Epidermal melanocyte (primary cell): ENCODE measurements around the gene FCN3.

Experiments
- DNase-seq: peaks from one replicate; pipeline ENCODE4 v3.0.0; 2011; ENCODE audit warnings: low spot score; ENCODE audit not compliant: insufficient read length

The FCN3 gene

DNA sequence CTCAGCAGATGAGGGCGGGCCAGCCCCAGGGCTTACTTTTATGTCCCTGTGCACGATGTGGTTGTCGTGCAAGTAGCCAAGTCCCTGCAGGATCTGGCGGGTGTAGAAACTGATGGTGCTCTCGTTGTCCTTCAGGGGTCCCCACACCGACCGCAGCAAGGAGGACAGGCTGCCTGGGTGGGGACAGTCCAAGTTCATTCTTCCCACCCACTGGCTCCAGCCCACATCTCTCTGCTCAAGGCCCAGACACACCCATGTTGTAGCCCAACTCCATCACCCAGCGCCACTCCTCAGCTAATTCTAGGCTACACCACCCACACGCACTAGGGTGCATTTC, 14.8 kb downstream of the FCN3 start:
- DNase-seq, result no peak

DNA sequence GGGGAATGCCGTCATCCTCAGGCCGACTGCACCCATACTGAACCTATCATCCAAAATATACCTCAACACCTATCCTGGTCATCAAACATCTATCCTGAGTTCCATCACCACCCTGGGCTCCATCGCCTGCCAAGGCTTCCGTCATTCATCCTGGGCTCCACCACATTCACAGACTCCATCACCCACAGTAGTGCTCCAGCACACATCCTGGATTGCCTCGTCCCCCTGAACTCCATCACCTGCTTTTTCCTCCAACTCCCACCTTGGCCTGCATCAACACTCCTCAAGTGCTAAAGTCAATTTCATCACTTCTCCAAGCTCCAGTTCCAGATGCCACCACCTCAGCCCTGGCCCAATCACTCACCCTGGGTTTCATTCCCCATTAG, 15.7 kb downstream of the FCN3 start:
- no peak for DNase-seq

DNA sequence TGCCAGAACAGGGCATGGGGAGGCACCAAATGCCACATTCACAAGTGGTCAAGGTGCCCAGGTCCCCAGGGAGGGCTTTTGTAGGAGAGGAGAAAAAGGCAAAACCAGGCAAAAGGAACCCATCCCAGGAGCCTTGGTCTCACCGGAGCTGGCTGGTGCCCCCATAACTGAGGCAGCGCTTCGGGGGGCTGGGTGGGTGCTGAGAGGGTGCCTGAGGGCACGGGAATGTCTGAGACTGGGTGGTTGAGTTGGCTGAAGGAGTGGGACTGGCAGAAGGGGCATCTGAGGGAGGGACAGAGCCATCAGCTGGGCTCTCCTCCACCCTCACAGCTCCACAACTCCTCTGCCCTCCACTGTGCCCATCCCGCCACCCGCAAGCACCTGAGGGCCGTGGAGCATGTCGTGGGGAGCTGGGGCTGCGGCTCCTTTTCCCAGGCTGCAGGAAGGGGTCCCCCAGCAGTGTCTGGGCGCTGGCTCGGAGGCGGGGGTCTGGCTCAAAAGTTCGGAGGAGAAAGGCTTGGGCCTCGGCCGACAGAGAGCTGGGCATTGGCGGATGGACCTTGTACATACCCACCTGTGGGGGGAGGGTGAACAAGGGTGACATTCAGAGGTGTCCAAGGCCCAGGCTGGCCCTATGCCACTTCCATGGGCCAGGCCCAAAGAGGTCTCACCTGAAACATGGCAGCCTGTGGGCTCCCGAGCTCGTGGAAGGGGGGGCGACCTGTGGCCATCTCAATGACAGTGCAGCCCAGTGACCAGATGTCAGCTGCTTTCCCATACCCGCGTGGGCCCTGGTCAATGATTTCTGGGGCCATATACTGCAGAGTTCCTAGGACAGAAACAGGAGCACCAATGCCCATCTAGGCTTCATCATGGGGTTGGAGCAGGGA, 16.3 kb downstream of the FCN3 start:
- DNase-seq, result no peak

DNA sequence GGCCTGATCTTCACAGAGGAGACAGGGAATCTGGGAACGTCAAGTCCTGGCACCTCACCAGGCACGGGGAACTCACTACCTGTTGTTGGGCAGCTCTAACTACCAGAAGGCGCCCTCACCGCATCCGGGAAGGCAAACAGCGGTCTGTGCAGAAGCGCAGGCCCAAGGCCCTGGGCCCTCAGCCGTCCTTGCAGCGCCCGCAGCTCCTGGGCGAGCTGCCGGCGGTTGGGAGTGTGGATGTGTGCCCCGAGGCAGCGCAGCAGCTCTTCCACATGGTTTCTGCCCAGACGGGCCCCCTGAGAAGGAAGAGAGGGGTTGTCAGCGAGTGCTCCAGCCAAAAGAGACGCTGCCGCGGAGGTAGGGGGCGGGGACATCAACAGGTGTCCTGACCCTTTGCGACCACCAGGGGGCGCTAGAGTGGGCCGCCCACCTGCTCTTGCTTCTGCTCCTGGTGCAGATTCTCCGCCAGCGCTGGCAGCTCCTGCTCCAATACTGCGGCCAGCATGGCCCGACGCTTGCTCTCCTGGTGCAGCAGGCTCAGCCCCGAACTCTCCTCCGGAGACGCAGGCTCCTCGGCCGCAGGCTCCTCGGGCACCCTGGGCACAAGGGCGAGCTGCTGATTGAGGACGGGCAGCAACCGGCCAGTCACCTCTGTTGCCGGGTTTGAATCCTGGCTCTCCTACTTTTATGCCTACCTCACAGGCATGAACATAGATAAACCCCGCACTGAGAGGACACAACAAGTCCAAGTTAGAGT, 17.2 kb downstream of the FCN3 start:
- peak; percentile 86 for DNase-seq

DNA sequence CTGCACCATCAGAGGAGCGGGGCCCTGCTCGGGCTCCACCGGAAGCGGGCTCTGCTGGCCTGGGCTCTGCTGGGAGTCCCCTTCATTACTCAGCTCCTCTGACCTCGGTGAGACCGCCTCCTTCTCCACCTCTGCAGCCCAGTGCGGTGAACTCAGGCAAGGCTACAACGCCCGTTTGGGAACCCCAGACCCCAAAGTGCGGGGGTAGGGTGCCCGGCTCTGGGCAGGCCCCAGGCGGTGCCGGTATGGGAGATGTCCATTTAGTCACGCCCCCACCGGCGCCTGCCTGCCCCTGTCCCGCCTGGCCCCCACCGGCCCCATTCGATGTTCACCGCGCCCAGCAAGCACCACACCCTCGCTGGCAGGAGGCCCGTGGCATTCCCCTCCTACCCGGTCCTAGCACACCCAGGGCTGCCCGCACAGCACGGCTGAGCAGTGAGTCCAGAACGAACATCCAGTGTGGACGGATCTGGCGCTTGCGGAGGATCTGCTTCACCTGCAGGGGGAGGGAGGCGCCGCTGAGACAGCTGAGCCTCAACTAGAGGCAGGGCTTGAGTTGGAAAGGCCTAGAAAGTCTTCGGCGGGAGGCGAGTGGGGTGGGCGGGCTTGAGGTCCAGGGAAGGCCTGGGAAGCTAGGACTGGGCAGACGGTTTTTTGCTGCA, 17.9 kb downstream of the FCN3 start:
- no peak for DNase-seq

DNA sequence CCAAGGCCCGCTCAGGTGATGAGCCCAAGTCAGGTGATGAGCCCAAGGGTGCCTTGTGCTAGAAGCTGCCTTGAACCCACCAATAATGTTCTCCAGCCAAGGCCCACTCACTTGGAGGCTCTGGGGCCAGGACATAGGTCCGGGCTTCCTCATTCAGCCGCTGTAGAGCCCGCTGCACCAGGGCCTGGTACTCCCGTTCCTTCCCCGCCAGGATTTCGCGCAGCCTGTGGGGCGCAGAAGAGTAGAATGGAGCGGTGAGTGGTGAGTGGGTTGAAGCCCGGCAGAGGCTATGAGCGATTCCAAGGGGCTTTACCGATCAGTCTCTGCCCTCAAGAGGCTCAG, 18.4 kb downstream of the FCN3 start:
- no peak for DNase-seq

DNA sequence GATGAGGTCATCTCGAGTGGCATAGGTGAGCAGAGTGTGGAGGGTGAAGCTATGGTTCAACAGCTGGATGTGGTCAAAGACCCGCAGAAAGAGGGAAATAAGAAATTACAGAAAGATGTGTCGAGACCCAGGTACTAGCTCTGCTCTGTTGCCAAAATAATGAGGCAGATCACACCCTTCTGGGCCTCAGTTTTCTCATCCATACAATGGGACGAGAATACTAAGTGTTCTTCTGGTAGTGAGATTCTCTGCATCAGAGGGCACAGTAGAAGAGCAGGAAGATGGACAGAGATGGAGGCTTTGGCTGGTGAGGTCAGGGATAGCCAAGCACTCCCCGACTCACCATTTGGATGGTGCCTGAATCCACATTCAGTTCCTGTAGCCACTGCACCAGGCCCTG, 18.9 kb downstream of the FCN3 start:
- no peak for DNase-seq

DNA sequence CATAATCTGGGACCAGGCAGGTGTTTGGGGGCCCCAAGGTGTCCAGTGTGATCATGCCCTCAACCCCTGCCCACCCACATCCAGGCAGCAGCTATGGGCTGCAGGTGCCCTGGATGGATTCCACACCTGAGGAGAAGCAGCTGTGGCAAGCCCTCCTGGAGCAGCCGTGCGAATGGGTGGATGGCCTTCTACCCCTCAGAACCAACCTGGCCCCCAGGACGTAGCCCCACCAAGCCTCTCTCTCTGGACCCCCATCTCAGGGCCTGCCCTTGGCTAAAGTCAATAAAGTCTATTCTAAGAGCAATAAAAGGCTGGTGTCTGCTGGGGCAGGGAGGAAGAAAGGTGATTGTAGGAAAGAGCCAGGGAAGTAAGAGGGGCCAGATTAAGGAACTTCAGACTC, 21.0 kb downstream of the FCN3 start:
- DNase-seq, result no peak

DNA sequence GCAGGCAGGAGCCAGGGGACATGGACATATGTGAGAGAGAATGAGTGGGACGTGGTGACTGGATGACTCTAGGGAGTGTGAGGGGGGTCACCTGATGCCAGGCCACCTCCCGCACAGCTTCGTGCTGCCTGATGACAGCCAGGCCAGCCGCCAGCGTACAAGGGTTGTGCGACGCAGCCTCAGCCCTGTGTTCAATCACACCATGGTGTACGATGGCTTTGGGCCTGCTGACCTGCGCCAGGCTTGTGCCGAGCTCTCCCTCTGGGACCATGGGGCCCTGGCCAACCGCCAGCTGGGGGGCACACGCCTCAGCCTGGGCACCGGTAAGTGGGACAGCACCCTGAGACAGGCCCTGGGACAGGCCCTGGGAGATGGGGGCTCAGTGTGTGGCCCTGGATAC, 21.5 kb downstream of the FCN3 start:
- DNase-seq, result no peak

DNA sequence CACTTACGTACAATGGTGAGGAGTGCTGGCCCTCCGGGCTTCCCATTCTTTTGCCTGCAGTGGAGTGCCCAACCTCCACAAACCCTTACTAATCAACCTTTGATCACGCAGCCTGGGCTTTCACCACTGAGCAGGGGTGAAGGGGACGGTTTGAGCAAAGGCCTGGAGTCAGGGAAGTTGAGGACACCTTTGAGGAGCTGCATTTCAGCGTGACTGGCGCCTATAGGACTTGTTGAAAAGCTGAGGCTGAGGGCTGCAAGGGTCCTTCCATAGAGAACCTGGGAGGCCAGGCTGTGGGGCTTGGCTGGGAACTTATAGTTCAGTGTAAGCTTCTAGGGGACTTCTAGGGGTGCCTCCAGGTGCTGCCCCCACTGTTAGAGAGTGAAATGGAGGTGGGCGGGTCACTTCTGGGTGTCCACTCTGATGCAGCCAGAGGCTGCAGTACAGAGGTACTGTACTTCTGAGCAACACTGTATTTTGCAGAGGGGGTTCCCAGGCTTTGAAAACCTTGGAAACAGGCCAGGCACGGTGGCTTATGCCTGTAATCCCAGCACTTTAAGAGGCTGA, 23.0 kb downstream of the FCN3 start:
- no peak for DNase-seq

DNA sequence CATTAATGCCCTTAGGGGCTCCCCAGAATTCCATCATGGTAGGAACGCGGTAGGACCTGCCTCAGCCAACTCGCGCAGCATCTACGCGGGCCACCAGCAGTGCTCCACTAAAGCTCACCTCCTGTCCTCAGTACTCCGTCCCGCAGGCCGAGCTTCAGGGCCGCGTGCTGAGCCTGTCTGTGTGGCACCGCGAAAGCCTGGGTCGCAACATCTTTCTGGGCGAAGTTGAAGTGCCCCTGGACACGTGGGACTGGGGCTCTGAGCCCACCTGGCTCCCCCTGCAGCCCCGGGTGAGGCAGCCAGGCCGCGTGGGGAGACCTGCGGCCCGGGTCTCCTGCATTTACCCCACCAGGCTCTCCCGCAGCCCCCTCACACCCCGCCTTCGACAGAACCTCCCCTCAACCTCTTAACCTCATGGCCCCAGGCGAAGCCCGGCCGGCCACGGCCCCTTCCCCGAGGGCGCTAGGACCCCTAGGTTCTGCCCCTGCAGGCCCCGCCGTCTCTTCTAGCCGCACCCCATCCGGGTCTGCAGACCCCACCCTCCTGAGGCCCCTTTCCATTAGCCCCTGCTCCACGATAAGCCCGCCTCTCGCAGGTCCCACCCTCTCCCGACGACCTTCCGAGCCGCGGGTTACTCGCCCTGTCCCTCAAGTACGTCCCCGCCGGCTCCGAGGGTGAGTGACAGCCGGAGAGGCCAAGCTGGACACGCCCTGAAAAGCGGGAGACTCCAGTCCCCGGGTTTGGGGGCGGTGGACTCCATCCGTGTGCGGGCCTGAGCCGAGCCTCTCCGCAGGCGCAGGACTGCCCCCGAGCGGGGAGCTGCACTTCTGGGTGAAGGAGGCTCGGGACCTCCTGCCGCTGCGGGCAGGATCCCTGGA, 23.7 kb downstream of the FCN3 start:
- DNase-seq, result no peak

DNA sequence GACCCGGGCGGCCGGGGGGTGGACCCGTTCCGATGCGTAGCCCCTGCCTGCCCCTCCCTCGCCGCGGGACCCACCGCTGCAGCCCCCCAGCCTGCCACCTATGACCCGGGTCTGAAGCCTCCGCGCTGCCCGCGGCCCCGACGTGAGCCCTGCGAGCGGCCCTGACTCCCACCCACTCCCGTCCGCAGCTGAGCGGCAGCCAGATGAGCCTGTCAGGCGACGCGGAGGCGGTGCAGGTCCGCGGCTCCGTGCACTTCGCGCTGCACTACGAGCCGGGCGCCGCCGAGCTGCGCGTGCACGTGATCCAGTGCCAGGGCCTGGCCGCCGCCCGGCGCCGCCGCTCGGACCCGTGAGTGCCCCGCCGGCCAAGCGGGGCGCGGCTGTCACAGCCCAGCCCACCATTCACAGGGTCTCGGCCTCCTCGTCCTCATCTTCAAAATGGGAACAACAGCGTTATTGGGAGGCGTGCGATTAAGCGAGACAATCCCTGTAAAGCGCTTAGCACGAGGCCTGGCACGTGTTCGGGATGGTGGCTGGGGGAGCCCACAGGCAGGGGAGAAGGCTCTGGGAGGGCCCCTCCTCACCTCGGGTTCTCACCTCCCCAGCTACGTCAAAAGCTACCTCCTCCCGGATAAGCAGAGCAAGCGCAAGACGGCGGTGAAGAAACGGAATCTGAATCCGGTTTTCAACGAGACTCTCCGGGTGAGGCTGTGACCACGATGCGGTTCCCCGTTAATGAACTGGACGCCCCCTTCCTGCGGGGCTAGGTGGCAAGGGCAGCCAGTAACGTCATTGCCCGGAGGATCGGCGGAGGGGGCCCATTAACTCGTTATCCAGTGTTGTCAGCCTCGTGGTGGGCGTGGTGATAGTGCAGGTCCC, 24.6 kb downstream of the FCN3 start:
- peak; percentile 78 for DNase-seq

DNA sequence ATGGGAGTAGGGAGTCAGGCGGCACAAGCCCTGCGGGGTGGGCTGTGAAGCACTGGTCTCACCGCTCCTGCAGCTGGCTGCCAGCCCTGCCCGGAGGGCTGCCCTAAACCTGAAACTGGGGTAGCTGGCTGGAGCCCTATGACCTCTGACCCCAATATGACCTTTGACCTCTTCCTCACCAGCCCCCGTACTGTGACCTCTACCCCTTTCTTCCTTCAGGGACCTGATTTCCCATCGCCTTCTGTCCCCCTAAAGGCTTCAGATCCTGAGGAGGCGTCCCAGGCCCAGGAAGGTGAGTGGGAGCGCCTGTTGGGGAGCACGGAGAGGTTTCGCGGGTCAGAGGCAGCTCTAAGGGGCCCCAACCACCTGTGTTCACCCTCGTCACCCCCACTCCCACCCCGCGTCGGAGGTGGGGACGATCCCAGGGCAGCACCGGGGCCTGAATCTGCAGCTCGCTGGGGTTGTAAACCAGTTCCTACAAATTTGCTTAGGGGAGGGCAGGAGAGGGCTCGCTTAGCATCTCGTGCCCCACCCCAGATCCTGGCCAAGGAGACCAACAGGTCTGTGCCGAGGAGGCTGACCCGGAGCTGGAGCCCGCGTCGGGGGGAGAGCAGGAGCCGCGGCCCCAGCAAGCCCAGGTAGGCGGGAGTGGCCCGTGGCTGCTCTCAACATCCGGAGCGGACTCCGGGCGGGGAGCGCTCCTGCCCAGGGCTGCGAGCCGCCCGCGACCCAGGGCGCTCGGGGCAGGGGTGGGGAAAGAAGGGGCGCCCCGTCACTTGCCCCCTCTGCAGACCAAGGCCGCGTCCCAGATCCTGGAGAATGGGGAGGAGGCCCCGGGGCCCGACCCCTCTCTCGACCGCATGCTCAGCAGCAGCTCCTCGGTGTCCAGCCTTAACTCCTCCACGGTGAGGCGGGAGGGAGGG, 25.5 kb downstream of the FCN3 start:
- DNase-seq, result no peak

DNA sequence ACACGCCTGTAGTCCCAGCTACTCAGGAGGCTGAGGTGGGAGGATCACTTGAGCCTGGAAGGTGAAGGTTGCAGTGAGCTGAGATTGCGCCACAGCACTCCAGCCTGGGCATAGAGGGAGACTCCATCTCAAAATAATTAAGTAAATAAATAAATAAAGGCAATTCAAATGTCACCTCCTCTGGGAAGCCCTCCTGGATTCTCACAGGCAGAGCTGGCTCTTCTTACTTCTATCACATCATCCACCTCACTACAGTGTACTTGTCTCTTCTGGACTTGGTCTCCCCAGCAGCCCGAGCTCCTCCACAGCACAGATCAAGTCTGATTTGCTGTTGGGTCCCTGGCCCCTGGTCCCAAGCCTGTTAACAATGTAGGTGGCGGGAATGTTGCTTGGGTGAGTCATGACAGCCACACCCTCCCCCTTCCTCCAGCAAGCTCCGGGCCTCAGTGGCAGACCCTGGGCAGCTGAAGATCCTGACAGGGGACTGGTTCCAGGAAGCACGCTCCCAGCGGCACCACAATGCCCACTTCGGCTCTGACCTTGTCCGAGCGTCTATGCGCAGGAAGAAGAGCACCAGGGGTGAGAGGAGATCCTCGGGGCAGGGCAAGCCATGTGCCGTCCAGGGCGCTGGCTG, 27.5 kb downstream of the FCN3 start:
- no peak for DNase-seq

DNA sequence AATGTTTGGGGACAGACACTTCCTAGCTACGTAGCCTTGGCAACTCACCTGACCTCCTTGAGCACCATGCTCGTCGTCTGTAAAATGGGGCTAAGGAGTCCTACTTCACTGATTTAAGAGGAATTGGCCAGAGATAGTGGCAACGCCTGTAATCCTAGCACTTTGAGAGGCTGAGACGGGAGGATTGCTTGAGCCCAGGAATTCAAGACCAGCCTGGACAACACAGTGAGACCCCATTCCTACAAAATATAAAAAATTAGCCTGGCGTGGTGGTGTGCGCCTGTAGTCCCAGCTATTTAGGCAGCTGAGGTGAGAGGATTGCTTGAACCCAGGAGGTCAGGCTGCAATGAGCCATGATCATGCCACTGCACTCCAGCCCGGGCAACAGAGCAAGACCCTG, 28.3 kb downstream of the FCN3 start:
- no peak for DNase-seq

DNA sequence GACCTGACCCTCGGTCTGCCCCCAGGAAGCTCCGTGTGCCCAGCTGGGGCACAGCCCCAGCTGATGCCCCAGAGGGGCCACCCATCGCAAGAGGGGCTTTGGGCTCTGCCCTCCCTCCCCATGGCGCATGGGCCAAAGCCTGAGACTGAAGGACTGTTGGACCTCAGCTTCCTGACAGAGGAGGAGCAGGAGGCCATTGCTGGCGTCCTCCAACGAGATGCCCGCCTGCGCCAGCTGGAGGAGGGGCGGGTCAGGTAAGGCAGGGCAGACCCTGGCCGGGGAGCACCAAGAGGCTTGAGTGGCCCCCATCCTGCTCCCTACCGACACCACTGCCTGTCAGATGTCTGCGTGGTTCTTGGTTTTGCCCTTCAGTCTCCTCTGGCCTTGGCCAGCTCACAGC, 29.4 kb downstream of the FCN3 start:
- no peak for DNase-seq

DNA sequence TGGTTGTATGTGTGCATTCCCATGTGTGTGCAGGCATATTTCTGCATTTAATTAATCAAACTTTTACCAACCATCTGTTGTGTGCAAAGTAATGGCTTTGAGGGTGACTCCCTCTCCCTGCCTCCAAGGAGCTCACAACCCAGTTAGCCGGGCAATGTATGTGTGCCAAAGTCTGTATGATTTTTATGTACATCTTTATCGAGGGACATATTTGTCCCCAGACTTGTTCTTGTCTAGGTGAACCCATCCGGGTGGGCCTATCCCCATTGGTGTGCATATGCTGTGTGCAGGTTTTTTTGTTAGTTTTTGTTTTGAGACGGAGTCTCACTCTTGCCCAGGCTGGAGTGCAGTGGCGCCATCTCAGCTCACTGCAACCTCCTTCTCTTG, 31.0 kb downstream of the FCN3 start:
- DNase-seq, result no peak

DNA sequence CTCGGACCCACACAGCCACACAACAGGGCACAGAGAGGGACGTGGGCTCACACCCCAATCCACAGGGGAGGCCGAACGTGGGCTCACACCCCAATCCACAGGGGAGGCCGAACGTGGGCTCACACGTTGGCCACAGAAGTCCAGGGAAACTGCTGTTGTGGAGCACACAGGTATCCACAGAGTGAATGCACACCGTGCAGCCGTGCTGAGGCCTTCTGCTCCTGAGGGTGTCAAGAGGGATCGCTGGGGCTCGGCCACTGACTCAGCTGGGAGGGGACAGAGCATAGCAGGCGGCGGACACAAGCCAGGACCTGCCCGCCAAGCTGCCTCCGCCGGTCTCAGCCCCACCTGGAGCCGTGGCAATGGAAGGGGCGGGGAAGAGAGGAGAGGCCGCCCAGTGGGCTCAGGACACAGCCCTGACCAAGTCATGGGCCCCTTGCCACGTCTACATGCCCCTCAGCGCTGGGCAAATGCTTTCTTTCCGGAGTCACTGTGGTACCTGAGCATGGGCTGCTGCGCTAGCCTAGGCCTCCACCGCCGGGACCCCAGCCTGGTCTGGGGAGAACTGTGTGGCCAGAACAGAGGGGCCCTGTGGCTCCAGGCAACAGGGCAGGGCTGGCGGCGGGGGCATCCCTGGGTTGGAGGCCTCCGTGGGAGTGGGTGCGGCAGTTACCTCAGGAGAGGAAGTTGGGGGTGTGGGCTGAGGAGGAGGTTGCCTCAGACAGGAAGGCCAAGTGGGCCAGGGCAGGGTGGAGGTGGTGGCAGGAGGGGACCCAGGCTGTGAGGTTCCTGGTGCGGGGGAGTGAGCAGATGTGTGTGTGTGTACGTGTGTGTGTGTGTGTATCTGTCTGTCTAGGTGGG, 31.6 kb downstream of the FCN3 start:
- DNase-seq, result no peak
